GM12872 (cell line): Measurements from ENCODE around the gene IRF2BPL.

Experiments
- CTCF ChIP-seq: IDR thresholded peaks from 3 replicates; pipeline ENCODE4 v1.5.1; 2011; ENCODE audit warnings: low read depth, mild to moderate bottlenecking, low read length, moderate library complexity; ENCODE audit not compliant: insufficient read depth

IRF2BPL gene

DNA sequence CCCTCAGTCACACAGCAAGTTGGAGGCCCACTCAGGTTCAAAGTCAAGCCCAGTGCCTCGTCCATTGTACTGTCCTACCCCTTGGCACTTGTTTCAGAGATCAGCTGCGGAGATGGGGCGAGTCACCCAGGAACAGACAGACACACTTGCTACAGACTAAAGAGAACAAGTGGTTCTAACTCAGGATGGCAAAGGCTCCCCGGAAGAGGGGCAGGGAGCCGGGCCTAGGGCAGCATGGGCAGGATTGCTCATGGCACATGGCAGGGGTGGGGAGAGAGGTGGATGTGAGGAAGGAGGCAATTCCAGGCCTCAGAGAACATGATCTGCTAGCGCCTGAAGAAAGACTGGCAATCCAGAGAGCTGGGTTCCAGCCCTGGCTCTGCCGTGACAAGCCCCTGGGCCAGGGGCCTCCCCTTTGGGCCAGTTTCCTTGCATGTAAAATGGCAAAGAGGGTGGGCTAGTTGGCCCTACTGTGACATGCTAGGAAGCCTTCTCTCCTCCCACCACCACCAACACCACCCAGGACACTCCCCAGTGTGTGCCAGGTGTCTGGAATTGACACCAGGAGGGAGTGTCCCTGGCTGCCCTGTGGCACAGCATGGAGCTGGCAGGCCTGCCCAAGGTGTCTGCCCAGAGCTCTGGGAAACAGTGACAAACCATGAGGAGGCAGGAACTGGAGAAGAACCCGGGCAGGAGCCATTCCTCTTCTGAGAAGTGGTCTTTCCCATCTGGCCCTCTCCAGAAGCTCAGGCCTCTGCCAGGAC is 24.0 kb upstream of the IRF2BPL start:
- no peak for TF ChIP-seq CTCF

- no peak for TF ChIP-seq CTCF
Observed at GRCh38 chr14:77051116-77051515, 22.6 kb upstream of the IRF2BPL start.

GRCh38 chr14:77046721-77047120 is 18.2 kb upstream of the IRF2BPL start:
- no peak for TF ChIP-seq CTCF

DNA sequence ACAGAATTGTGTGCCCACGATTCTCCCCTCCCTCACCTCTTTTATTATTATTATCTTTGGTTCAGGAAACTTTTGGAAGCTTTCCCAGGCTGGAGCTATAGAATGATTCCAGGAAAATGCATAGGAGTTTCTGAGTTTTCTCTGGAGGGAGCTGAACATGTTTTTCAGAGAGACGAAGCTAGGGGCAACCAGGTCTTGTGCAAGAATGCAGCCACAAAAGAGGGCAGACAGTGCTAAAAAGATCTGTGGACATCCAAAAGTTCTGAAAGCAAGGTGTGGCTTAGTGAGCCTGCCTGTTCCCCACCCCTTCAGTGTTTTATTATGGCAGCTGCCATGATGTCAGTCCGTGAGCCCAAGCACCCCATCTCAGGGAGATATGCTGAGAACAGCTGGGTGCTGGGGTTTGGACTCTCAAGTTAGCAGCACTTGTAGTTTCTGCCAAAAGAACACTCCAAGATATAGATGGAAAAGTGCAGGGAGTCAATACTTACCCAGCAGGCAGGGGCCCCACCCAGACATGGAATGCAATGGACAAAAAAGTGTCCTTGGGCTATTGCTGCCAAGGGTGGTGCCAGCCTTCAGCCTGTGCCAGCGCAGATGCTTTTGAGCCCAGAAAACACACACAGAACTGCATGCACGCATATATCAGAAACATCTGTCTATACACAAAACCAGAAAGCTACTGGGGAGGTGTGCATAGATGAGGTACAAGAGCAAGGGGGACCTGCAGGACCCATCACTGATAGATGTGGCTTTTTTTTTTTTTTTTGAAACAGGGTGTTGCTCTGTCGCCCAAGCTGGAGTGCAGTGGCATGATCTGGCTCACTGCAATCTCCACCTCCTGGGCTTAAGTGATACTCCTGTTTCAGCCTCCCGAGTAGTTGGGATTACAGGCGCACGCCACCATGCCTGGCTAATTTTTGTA is 17.0 kb upstream of the IRF2BPL start:
- no peak for TF ChIP-seq CTCF

DNA sequence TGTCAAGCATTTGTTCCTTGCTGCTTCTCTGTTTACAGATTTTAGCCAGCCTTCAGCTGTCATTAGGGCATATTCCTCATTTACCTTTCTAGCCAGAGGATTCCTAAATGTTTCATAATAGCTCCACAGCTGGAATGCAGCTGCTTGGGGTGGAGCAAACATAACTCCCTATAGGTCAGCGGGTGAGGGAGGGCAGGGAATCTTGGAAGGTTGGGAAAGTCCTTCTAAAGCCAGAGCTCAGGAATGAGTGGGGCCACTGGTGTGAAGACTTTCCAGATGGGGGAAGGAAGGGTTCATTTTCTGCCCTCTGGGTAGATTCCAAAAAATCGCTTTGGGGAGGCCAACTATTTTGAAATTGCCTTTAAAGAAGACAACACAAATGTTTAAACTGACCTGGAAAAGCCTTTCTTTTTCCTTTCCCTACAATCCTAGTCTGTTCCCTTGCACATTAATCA is 16.3 kb upstream of the IRF2BPL start:
- TF ChIP-seq CTCF, result no peak

DNA sequence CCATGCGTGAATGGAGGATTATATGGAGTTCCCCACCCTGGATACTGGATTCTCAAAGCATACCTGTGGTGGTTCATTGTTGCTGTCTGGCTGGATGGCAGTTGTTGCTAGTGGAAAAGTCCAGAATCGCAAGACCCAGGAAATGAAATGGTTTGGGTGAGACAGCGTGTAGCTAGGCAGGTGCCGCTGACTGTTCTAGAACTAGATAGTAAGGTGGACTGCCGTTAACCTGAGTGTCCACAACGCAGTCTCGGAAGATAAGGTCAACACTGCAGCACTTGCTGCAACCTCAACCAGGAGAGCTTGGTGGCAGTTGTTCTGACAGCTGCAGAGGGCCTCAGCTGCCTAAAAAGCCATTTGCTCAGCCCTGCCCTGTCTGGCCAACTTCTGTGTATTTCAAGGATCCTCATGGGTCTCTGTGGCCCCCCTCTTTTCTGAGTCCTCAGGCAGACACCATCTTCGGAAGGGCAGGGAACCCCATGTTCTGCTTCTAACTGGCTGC is 15.5 kb upstream of the IRF2BPL start:
- no peak for TF ChIP-seq CTCF
